H9 (cell line): ENCODE measurements around the gene PPFIBP2. TPM values are rescaled to one million over a fixed set of nuclear protein-coding genes. Genes with fewer than 3 reads are reported as not detected.

Experiments used
- DNase-seq: peaks from one replicate; pipeline ENCODE4 v3.0.0-alpha.2; 2017
- H2AFZ ChIP-seq: one replicate; pipeline ENCODE4 v1.6.1; 2013; ENCODE audit warnings: mild to moderate bottlenecking, low read length, control low read depth, moderate library complexity
- H2AK5ac ChIP-seq: 2 replicates; pipeline ENCODE4 v1.6.1; 2013; ENCODE audit warnings: low read length, control low read depth, mixed read lengths; ENCODE audit not compliant: insufficient read length
- H2BK120ac ChIP-seq: one replicate; pipeline ENCODE4 v1.6.1; 2013; ENCODE audit warnings: low read depth, mild to moderate bottlenecking, low read length, control low read depth, inconsistent platforms; ENCODE audit not compliant: poor library complexity, severe bottlenecking
- H2BK12ac ChIP-seq: 2 replicates; pipeline ENCODE4 v1.6.1; 2013; ENCODE audit warnings: low read length, control low read depth, mixed read lengths, low read depth; ENCODE audit not compliant: insufficient read length
- H2BK15ac ChIP-seq: 2 replicates; pipeline ENCODE4 v1.6.1; 2013; ENCODE audit warnings: low read depth, low read length, control low read depth
- H2BK20ac ChIP-seq: one replicate; pipeline ENCODE4 v1.6.1; 2013; ENCODE audit warnings: low read depth, mild to moderate bottlenecking, low read length, control low read depth, inconsistent platforms; ENCODE audit not compliant: poor library complexity, severe bottlenecking
- H2BK5ac ChIP-seq: 2 replicates; pipeline ENCODE4 v1.6.1; 2013; ENCODE audit warnings: low read length, control low read depth, mixed read lengths; ENCODE audit not compliant: insufficient read length
- H3K14ac ChIP-seq: 2 replicates; pipeline ENCODE4 v1.6.1; 2013; ENCODE audit warnings: low read length, control low read depth; ENCODE audit not compliant: insufficient read depth
- H3K18ac ChIP-seq: 2 replicates; pipeline ENCODE4 v1.6.1; 2013; ENCODE audit warnings: low read depth, mild to moderate bottlenecking, mixed read lengths, low read length, control low read depth; ENCODE audit not compliant: insufficient read length
- H3K23ac ChIP-seq: 2 replicates; pipeline ENCODE4 v1.6.1; 2013; ENCODE audit warnings: low read length, control low read depth, mixed read lengths, low read depth; ENCODE audit not compliant: insufficient read length
- H3K23me2 ChIP-seq: 2 replicates; pipeline ENCODE4 v1.6.1; 2013; ENCODE audit warnings: low read depth, mild to moderate bottlenecking, mixed read lengths, low read length, control low read depth; ENCODE audit not compliant: insufficient read length, poor library complexity, severe bottlenecking
- H3K27ac ChIP-seq: 2 replicates; pipeline ENCODE4 v1.5.1; 2013; ENCODE audit warnings: low read length, control low read depth, mixed read lengths, low read depth; ENCODE audit not compliant: insufficient read length
- H3K27me3 ChIP-seq: 2 replicates; pipeline ENCODE4 v1.6.1; 2013; ENCODE audit warnings: low read length, control low read depth, inconsistent platforms; ENCODE audit not compliant: insufficient read depth
- H3K4ac ChIP-seq: 2 replicates; pipeline ENCODE4 v1.6.1; 2013; ENCODE audit warnings: low read depth, mild to moderate bottlenecking, control low read depth, inconsistent platforms, low read length, moderate library complexity
- H3K4me1 ChIP-seq: 2 replicates; pipeline ENCODE4 v1.6.1; 2013; ENCODE audit warnings: low read length, control low read depth, inconsistent platforms; ENCODE audit not compliant: insufficient read depth
- H3K4me2 ChIP-seq: 2 replicates; pipeline ENCODE4 v1.6.1; 2013; ENCODE audit warnings: low read length, control low read depth, mixed read lengths; ENCODE audit not compliant: insufficient read length, insufficient read depth
- H3K56ac ChIP-seq: 2 replicates; pipeline ENCODE4 v1.6.1; 2013; ENCODE audit warnings: low read depth, mild to moderate bottlenecking, mixed read lengths, low read length, control low read depth; ENCODE audit not compliant: insufficient read length
- H3K79me1 ChIP-seq: 2 replicates; pipeline ENCODE4 v1.6.1; 2013; ENCODE audit warnings: low read depth, mild to moderate bottlenecking, moderate library complexity, low read length, control low read depth, inconsistent platforms; ENCODE audit not compliant: insufficient read depth, poor library complexity, severe bottlenecking
- H3K79me2 ChIP-seq: 2 replicates; pipeline ENCODE4 v1.6.1; 2013; ENCODE audit warnings: low read length, control low read depth, inconsistent platforms; ENCODE audit not compliant: insufficient read depth
- H3K9ac ChIP-seq: 2 replicates; pipeline ENCODE4 v1.6.1; 2013; ENCODE audit warnings: low read length, control low read depth, mixed read lengths; ENCODE audit not compliant: insufficient read length; ENCODE audit errors: extremely low read depth
- H3K9me3 ChIP-seq: one replicate; pipeline ENCODE4 v1.6.1; 2013; ENCODE audit warnings: low read depth, low read length, inconsistent platforms; ENCODE audit not compliant: control insufficient read depth
- H3T11ph ChIP-seq: one replicate; pipeline ENCODE4 v1.6.1; 2013; ENCODE audit warnings: mild to moderate bottlenecking, low read length, control low read depth, inconsistent platforms
- H4K20me1 ChIP-seq: one replicate; pipeline ENCODE4 v1.6.1; 2013; ENCODE audit not compliant: control insufficient read depth, insufficient read length, insufficient read depth
- H4K5ac ChIP-seq: 2 replicates; pipeline ENCODE4 v1.6.1; 2013; ENCODE audit warnings: low read depth, mild to moderate bottlenecking, mixed read lengths, low read length, control low read depth; ENCODE audit not compliant: insufficient read length
- H4K8ac ChIP-seq: replicated peaks from 2 replicates; pipeline ENCODE4 v1.6.1; 2013; ENCODE audit warnings: low read length, control low read depth, mixed read lengths, low read depth; ENCODE audit not compliant: insufficient read length
- H4K91ac ChIP-seq: 2 replicates; pipeline ENCODE4 v1.6.1; 2013; ENCODE audit warnings: low read depth, mild to moderate bottlenecking, moderate library complexity, mixed read lengths, low read length, control low read depth; ENCODE audit not compliant: insufficient read length
- H3K27ac Mint-ChIP-seq, 3 experiments: 2 replicates in 2 of 3; 3 replicates in 1 of 3; pipeline ENCODE4 v1.8.0; 2020 to 2021; ENCODE audit warnings: mixed read lengths in 3 of 3, mild to moderate bottlenecking in 1 of 3, moderate library complexity in 1 of 3
- H3K27me3 Mint-ChIP-seq: 2 replicates; pipeline ENCODE4 v1.8.0; 2021; ENCODE audit warnings: low read depth, mild to moderate bottlenecking, moderate library complexity, mixed read lengths
- H3K36me3 Mint-ChIP-seq, 3 experiments: 2 replicates in 2 of 3; 3 replicates in 1 of 3; pipeline ENCODE4 v1.8.0; 2020 to 2021; ENCODE audit warnings: low read depth in 3 of 3, mixed read lengths in 3 of 3; ENCODE audit not compliant: insufficient read depth in 1 of 3
- H3K4me1 Mint-ChIP-seq, 2 experiments: 2 replicates each; pipeline ENCODE4 v1.8.0; 2020; ENCODE audit warnings: mixed read lengths in 2 of 2
- H3K4me3 Mint-ChIP-seq, 2 experiments: 2 replicates in 1 of 2; 3 replicates in 1 of 2; pipeline ENCODE4 v1.8.0; 2020 to 2021; ENCODE audit warnings: mild to moderate bottlenecking in 2 of 2, mixed read lengths in 2 of 2, moderate library complexity in 1 of 2
- H3K9me3 Mint-ChIP-seq, 2 experiments: 2 replicates in 1 of 2; 3 replicates in 1 of 2; pipeline ENCODE4 v1.8.0; 2020; ENCODE audit warnings: mild to moderate bottlenecking in 2 of 2, mixed read lengths in 2 of 2, moderate library complexity in 1 of 2
- CTCF ChIP-seq: fragments of 200-600 bp; sonication (generic); conservative IDR thresholded peaks from 3 replicates; pipeline ENCODE4 v1.8.0; 2021; ENCODE audit warnings: antibody characterized with exemption, mild to moderate bottlenecking
- WGBS: extraction: QIAGEN DNeasy Blood & Tissue Kit; methylation state at CpG from one replicate; pipeline ENCODE4 v1.1.7; 2013; ENCODE audit warnings: missing lambda C conversion rate, low lambda C conversion rate, mixed read lengths; ENCODE audit not compliant: insufficient read length; ENCODE audit errors: extremely low coverage; 5-methylcytosine and 5-hydroxymethylcytosine counted together
- total RNA-seq: library from RNA; stranded (reverse); gene quantifications from 2 replicates; pipeline ENCODE4 v1.2.1, GENCODE V29; 2021

Gene PPFIBP2
- total RNA-seq, 1 experiment from 2014 or later: 8.3 TPM

GRCh38 chr11:7632211-7632610 lies 118.4 kb downstream of the PPFIBP2 start:
- Histone ChIP-seq H2BK12ac (no peak overlapping the region), H3K23me2 (no peaks in the 10 kb centered on the region), H2AK5ac (no peak overlapping the region), H4K20me1 (no peaks in the 10 kb centered on the region), H4K8ac (no peak overlapping the region), H2BK20ac (no peak overlapping the region), H3K9ac (no peak overlapping the region), H4K91ac (no peak overlapping the region), H3K4me1 (no peaks in the 10 kb centered on the region), H3K18ac (no peak overlapping the region), H3K9me3 (no peaks in the 10 kb centered on the region), H2BK15ac (no peak overlapping the region), H3K14ac (no peak overlapping the region; the same call in 1 of the 2 replicates), H3K4ac (no peak overlapping the region), H3K23ac (no peak overlapping the region), H2BK5ac (no peak overlapping the region), H3K4me2 (no peak overlapping the region), H3K27me3 (no peaks in the 10 kb centered on the region), H3T11ph (no peak overlapping the region), H3K79me2 (no peaks in the 10 kb centered on the region), H3K27ac (no peak overlapping the region), H2BK120ac (no peak overlapping the region), H3K56ac (no peak overlapping the region), H3K79me1 (no peaks in the 10 kb centered on the region), H4K5ac (no peak overlapping the region), H2AFZ (no peak overlapping the region)
- no peaks in the 10 kb centered on the region for H3K27me3 Mint-ChIP-seq
- peaks cover 0 to 19% (median 11%) of the 10 kb centered on the region in 3 experiments; a peak in 4 of 7 replicates for H3K36me3 Mint-ChIP-seq
- H3K9me3 Mint-ChIP-seq: no peaks in the 10 kb centered on the region
- WGBS: no CpG with 5 or more reads among the region's 2 CpGs
- H3K27ac Mint-ChIP-seq: no peak overlapping the region
- H3K4me1 Mint-ChIP-seq: peaks cover 15% of the 10 kb centered on the region in 2 experiments
- no peak for DNase-seq
- H3K4me3 Mint-ChIP-seq: no peak overlapping the region
- no peak for TF ChIP-seq CTCF
